Measurements from ENCODE around the gene ITGB6.
A peak's percentile ranks its signal among the peaks of the same experiment; 100 is the strongest.
"Not testable (repeated sequence)": the region's sequence is repeated elsewhere in the genome, so short reads cannot be mapped to it uniquely, and the experiment has no call there.

The ITGB6 gene

DNA sequence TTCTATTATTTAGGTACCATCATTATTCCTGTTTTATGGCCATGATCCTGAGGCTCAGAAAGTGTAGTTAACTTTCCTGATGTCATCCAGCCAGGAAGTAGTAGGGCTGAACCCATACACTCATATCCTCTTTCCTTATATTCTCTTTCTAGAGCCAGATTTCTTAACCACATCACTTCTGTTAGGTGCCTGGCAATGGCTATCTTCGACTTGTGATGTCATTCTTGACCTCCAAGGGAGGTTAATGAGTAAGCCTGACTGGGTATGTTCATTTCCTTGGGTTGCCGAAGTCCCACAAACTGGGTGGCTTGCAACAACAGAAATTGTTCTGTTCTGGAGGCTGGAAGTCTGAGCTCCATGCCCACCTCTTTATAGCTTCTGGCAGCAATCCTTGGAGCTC lies 43.4 kb downstream of the ITGB6 start:
- H3K4me3 ChIP-seq (ENCODE audit: low read length), result no peak overlapping the region
- TF ChIP-seq, protein P1, sequence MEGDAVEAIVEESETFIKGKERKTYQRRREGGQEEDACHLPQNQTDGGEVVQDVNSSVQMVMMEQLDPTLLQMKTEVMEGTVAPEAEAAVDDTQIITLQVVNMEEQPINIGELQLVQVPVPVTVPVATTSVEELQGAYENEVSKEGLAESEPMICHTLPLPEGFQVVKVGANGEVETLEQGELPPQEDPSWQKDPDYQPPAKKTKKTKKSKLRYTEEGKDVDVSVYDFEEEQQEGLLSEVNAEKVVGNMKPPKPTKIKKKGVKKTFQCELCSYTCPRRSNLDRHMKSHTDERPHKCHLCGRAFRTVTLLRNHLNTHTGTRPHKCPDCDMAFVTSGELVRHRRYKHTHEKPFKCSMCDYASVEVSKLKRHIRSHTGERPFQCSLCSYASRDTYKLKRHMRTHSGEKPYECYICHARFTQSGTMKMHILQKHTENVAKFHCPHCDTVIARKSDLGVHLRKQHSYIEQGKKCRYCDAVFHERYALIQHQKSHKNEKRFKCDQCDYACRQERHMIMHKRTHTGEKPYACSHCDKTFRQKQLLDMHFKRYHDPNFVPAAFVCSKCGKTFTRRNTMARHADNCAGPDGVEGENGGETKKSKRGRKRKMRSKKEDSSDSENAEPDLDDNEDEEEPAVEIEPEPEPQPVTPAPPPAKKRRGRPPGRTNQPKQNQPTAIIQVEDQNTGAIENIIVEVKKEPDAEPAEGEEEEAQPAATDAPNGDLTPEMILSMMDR (IDR thresholded peaks at IDR 0.05; ENCODE audit: insufficient read depth, low read depth, low read length, missing control alignments), result no peak
- DNase-seq (ENCODE audit: low read depth), result peak; percentile 60

DNA sequence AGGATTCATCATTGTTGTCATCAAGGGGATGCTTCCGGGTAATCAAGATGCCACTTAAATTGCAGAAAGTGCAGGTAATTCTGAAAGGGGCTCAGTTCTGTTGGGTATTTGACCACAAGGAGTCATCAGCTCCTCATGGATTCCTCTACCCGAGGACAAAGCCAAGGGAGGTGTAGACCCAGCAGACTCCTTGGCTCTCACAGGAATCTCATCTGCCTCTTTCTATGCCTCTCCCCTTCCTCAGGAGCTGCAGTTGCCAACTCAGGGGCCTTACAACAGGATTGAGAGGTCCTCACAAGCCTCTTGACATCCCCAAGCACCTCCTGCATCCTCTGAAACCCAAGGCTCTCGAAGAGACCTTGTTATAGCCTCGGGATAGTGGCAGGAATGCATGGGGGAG lies 44.0 kb downstream of the ITGB6 start:
- TF ChIP-seq, protein P1 (IDR thresholded peaks at IDR 0.05; ENCODE audit: insufficient read depth, low read depth, low read length, missing control alignments), result no peak
- H3K4me3 ChIP-seq (ENCODE audit: low read length), result no peak overlapping the region
- DNase-seq (ENCODE audit: low read depth), result no peak

DNA sequence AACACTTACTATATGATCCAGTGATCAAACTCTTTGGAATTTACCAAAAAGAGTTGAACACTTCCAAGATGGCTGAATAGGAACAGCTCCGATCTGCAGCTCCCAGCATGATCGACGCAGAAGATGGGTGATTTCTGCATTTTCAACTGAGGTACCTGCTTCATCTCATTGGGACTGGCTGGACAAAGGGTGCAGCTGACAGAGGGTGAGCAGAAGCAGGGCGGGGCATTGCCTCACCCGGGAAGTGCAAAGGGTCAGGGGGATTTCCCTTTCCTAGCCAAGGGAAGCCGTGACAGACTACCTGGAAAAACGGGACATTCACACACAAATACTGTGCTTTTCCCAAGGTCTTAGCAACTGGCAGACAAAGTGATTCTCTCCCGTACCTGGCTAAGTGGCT lies 51.7 kb downstream of the ITGB6 start:
- not testable (repeated sequence) for H3K4me3 ChIP-seq (ENCODE audit: low read length)
- DNase-seq (ENCODE audit: low read depth), result peak; percentile 11

DNA sequence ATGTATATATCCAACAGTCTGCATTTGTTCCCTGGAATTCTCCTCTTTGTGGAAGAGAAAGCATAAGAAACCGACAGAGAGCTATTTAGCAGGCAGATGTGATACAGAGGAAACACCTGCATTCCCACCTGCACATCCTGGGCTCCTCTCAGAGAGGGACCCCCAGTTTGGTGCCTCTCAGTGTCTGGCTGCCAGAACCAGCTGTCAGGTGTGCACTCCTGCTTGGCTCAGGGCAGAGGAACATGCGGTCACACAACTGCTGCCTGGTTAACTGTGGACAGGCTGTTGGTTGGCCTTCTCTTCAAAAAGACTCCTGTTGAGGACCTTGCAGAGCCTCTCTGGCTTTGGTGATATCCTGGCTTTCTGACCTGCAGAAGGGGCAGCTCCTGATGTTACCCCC lies 54.6 kb downstream of the ITGB6 start:
- DNase-seq (ENCODE audit: low read depth), result no peak
- H3K4me3 ChIP-seq (ENCODE audit: low read length), result no peak overlapping the region
- TF ChIP-seq, protein P1 (IDR thresholded peaks at IDR 0.05; ENCODE audit: insufficient read depth, low read depth, low read length, missing control alignments), result no peak

DNA sequence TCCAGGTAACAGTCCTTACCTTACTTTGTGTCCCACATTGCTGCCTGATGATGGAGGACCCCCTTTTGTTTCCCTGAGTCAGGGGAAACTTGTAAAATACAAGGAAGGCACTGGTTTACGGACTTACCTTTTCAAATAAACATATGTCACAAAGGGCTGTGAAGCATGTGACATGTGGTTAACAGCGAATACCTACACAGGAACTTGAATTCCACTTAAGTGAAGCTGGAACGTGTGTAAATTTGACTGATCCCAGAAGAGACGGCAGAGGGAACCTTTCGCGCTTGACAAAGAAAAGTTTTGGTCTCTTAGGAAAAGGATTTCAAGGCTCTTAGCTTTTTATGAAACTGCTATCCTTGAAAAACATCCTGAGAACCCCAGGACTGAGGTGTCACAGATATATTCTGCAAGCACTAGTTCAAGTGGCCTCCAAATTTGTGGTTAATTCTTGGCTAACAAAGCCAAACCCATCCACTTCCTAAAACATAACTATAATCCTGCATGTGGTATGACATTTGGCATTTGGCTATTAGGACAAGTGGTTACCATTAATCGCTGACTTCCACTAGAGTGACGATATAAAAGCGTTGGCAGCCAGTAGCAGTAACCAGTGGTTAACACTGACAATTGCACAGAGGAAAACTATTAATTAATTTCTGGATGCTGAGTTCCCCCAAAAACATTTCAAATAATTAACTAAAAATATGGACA lies 55.6 kb downstream of the ITGB6 start:
- H3K4me3 ChIP-seq (ENCODE audit: low read length), result no peak overlapping the region
- TF ChIP-seq, protein P1 (IDR thresholded peaks at IDR 0.05; ENCODE audit: insufficient read depth, low read depth, low read length, missing control alignments), result no peak
- no peak for DNase-seq (ENCODE audit: low read depth)

DNA sequence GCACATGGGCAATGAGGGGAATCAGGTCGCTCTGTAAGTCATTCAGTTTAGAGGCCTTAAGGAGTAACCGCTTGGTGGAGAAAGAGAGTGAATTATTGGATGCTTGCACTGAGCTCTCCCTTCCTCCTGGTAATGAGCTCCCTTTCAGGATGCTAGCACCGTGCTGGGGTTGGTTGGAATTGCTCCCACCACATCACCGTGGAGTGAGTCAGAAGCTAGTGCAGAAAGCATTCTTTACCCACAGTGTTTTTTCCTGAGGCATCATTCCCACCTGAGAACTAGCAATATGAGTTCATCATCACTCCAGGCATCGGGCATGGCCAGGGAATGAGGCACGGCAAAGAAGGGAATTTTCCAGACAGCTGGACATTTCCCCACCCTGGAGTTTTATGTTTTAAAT lies 57.6 kb downstream of the ITGB6 start:
- DNase-seq (ENCODE audit: low read depth), result peak; percentile 72
- H3K4me3 ChIP-seq (ENCODE audit: low read length), result no peak overlapping the region
- TF ChIP-seq, protein P1 (IDR thresholded peaks at IDR 0.05; ENCODE audit: insufficient read depth, low read depth, low read length, missing control alignments), result no peak

DNA sequence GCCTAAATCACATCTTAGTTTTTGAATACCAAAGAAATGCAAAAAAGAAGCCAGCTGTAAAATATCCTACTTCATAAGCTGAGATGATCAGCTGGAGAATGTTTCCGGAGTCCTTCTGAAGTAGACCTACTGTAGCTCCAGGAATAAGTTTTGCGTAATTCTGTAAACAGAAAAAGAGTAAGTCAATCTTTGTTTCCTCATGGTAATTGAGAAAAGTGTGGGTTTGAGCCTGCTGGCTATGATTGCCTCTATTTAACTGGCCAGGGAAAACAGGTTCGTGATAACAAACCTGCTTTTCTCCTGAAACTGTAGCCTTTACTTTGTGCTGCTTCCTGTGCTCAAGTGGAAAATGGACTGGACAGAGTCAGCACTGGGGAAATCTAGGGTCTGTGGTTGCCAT lies 58.2 kb downstream of the ITGB6 start:
- DNase-seq (ENCODE audit: low read depth), result peak; percentile 22
- no peak overlapping the region for H3K4me3 ChIP-seq (ENCODE audit: low read length)
- TF ChIP-seq, protein P1 (IDR thresholded peaks at IDR 0.05; ENCODE audit: insufficient read depth, low read depth, low read length, missing control alignments), result no peak
